NCI-H748 treated with DMSO at 0.1 percent for 48 hours (cell line): ENCODE measurements around the gene GLP1R.
A peak's percentile ranks its signal among the peaks of the same experiment; 100 is the strongest.

Source experiments
- DNase-seq: peaks from one replicate; lab custom pipeline; 2025; lab: John Stamatoyannopoulos, UW

GLP1R gene

GRCh38 chr6:39086294-39086693 lies 37.7 kb downstream of the GLP1R start:
- DNase-seq = no peak

GRCh38 chr6:39086711-39087110 lies 38.1 kb downstream of the GLP1R start:
- DNase-seq = no peak

- no peak for DNase-seq
These were observed 38.6 kb downstream of the GLP1R start for GRCh38 chr6:39087197-39087596.

- DNase-seq = peak; percentile 13
These were observed 39.8 kb downstream of the GLP1R start for GRCh38 chr6:39088331-39088730.

- no peak for DNase-seq
These were observed 41.5 kb downstream of the GLP1R start for GRCh38 chr6:39090036-39090435.

GRCh38 chr6:39091220-39091619 lies 42.6 kb downstream of the GLP1R start:
- peak; percentile 95 for DNase-seq

- peak; percentile 70 for DNase-seq
These were observed 43.5 kb downstream of the GLP1R start for GRCh38 chr6:39092124-39092523.

- DNase-seq = no peak
These were observed 44.6 kb downstream of the GLP1R start for GRCh38 chr6:39093149-39093708.

- DNase-seq = no peak
These were observed 47.0 kb downstream of the GLP1R start for GRCh38 chr6:39095578-39095977.

- no peak for DNase-seq
These were observed 51.8 kb downstream of the GLP1R start for GRCh38 chr6:39100358-39100757.

- DNase-seq = peak; percentile 34
These were observed 53.7 kb downstream of the GLP1R start for GRCh38 chr6:39102071-39102820.

- DNase-seq = no peak
These were observed 54.2 kb downstream of the GLP1R start for GRCh38 chr6:39102821-39103136.

- no peak for DNase-seq
These were observed 55.9 kb downstream of the GLP1R start for GRCh38 chr6:39104528-39104927.

GRCh38 chr6:39107034-39107433 lies 58.5 kb downstream of the GLP1R start:
- DNase-seq = no peak

- no peak for DNase-seq
These were observed 59.1 kb downstream of the GLP1R start for GRCh38 chr6:39107641-39108040.

- no peak for DNase-seq
These were observed 59.7 kb downstream of the GLP1R start for GRCh38 chr6:39108041-39108839.

- DNase-seq = no peak
These were observed 62.7 kb downstream of the GLP1R start for GRCh38 chr6:39111280-39111679.

GRCh38 chr6:39113788-39114187 lies 65.2 kb downstream of the GLP1R start:
- DNase-seq = no peak

- peak; percentile 66 for DNase-seq
These were observed 65.8 kb downstream of the GLP1R start for GRCh38 chr6:39114388-39114703.

GRCh38 chr6:39114704-39115599 lies 66.4 kb downstream of the GLP1R start, which contains the start of gene SAYSD1:
Gene SAYSD1, minus strand, starts transcription at chr6:39115186. Its CDS starts 97 bp downstream, at chr6:39115089.
- DNase-seq = peak; percentile 91

GRCh38 chr6:39118921-39119320 lies 70.3 kb downstream of the GLP1R start:
- no peak for DNase-seq

- no peak for DNase-seq
These were observed 75.5 kb downstream of the GLP1R start for GRCh38 chr6:39124114-39124513.
